GM13977 (cell line): ENCODE results near the gene AGBL4.

Source experiments
- DNase-seq: peaks from one replicate; pipeline ENCODE4 v3.0.0; 2012; ENCODE audit warnings: low spot score
- in situ Hi-C: fragments of 300-500 bp; cut with MboI; formaldehyde crosslinking; loops from one replicate; pipeline ENCODE4 v1.12.0; 2022; ENCODE audit warnings: low sequenced_read_pairs, low pct_unique_long_range_greater_than_20kb, mixed read lengths, inconsistent platforms; ENCODE audit not compliant: unreplicated experiment
- TF ChIP-seq, protein P1 (sequence below): IDR thresholded peaks from 2 replicates; pipeline ENCODE4 v1.5.1; 2012; ENCODE audit warnings: mild to moderate bottlenecking, control low read depth; ENCODE audit not compliant: insufficient read depth; ENCODE audit errors: extremely low read depth, missing control alignments

Gene AGBL4

DNA sequence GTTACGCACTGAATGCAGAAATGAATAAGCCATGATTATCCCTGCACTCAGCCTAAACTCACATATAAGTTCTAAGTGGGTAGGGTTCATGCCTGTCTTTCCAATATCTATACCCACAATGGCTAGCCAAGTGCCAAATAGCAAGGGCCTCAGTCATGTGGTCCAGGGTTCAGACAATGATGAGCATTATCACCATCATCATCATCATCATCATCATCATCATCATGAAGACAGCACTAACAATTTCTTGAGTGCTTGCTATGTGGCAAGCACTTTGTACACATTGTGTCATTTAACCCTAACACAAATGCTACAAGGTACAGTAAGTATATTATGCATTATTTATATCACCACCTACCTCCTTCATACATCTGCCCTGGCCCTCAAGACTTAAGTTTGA lies 500.0 kb downstream of the AGBL4 start:
- in situ Hi-C loops = no loop called here
- DNase-seq = no peak
- TF ChIP-seq, protein P1, sequence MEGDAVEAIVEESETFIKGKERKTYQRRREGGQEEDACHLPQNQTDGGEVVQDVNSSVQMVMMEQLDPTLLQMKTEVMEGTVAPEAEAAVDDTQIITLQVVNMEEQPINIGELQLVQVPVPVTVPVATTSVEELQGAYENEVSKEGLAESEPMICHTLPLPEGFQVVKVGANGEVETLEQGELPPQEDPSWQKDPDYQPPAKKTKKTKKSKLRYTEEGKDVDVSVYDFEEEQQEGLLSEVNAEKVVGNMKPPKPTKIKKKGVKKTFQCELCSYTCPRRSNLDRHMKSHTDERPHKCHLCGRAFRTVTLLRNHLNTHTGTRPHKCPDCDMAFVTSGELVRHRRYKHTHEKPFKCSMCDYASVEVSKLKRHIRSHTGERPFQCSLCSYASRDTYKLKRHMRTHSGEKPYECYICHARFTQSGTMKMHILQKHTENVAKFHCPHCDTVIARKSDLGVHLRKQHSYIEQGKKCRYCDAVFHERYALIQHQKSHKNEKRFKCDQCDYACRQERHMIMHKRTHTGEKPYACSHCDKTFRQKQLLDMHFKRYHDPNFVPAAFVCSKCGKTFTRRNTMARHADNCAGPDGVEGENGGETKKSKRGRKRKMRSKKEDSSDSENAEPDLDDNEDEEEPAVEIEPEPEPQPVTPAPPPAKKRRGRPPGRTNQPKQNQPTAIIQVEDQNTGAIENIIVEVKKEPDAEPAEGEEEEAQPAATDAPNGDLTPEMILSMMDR = no peak

DNA sequence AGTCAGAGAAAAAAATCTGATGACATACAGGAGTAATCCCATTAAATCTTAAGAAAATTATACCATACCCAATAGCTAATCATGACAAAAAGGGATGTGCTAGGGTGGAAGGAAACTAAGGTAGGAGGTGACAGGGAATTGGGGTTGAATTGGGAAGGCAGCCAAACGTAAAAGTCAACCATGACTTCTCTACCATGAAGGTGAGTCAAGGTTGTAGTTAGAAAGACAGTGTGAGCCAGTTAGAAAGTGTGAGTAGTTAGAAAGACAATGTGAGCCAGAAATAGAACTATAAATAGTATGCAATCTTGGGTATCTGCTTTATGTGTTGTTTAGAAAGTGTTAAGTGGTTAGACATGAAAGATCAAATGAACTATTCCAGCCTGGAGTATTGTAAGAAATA lies 556.8 kb downstream of the AGBL4 start:
- in situ Hi-C loops = no loop called here

DNA sequence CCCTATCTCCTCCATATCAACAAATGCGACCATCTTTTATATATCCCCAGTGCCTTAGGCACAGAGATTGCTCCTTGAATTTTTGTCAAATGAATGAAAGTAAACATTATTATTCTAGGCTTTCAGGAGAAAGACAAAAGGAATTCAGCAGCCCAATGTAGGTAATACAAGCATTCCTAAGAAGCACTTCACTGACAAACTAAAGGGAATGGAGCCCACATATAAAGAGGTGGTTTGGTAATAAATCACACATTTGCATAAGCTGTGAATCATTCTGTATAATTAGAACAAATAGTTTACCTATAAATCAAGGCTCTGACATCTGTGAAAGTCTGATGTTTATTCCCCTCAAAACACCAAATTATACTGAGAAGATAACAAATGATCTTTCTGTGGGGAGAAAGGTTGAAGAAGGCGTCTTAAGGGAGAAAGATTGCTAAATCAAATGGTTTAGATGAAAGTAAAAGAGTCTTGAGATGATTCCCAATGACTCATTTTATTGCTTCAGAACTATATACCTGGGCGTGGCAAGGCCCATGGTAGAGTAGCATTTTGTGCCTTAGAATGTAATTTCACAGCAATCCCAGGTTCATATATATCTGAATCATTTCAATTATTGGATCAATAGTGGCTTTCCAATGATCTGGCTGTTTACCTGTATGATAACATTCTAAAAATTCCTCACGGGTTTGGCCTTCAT lies 558.1 kb downstream of the AGBL4 start:
- in situ Hi-C loops = no loop called here
- no peak for DNase-seq
- TF ChIP-seq, protein P1 = no peak

More for the DNA sequence above, 556.8 kb downstream of the AGBL4 start:
- no peak for DNase-seq
- TF ChIP-seq, protein P1 = no peak

DNA sequence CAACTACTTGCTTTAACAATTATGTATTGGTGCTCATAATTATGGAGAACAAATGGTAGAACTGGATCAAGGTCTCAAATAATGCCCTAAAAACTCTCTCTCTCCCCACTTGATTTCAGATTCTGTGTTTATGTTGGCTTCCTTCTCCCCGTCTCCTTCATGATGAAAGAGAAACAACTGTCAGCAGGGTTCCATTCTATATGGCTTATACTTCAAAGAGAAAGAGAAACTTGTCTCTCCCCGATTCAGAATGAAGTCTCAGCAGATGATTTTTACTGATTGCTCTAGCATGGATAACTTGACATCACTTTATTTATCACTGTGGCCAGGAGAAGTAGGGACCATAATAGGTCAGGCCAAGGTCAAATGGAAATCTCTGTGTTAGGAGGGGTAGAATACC lies 575.6 kb downstream of the AGBL4 start:
- TF ChIP-seq, protein P1 = no peak
- in situ Hi-C loops = no loop called here
- DNase-seq = no peak

DNA sequence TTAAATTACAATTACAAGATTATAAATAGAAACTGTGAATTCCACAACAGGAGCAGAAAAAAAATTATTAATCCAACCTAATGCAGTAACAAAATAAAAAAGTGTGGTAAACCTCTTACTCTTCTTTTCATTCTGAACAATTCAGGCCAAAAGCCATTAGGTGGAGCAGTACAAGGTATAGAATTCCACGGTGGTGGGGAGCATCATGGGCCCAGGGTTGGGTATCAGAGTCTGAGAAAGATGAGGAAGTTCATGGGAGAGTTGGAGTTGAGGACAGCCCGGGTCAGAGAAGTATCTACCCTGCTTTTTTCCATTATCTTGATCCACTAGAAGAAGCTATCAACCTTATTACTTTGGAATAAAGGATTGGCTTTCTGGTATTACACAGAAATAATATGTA lies 586.9 kb downstream of the AGBL4 start:
- TF ChIP-seq, protein P1 = no peak
- in situ Hi-C loops = no loop called here
- DNase-seq = no peak

DNA sequence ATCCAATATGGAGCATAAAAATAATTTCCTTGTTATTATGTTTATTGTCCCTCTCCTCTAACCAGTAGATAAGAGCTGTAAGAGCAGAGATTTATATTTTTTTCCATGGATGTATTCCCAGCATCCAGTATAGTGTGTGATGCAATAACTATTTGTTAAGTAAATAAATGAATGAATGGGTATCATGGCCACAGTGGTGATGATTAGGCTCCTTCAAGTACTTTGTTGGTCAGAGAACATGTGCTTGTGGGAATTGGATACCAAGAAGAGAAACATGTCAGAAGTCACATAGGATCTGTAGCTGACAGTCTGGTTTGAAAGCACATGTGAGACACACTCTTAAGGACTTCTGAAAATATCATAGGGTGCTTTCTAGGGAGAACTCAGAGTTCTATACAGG lies 588.5 kb downstream of the AGBL4 start:
- in situ Hi-C loops = no loop called here
- TF ChIP-seq, protein P1 = no peak
- DNase-seq = no peak

DNA sequence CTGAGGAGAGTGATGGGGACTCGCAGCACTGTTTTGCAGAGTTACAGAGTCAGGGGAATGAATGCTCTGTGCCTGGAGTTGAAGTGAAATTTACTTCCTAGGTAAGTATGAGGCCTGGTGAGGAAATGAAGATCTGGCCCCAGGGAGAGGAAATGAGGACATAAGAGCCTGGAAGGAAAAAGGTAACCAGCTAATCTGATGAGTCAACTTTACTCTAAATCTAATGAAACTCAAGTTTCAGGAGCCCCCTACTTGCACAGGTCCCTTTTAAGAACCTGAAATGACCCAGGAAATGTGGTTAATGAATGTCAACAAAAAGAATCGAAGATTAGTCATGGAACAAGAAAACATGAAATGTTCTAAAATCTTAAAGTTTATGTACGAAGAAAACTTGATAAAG lies 599.0 kb downstream of the AGBL4 start:
- no peak for DNase-seq
- in situ Hi-C loops = no loop called here
- TF ChIP-seq, protein P1 = no peak
